ENCODE data around the gene KLK11.
"Not testable (repeated sequence)": the region's sequence is repeated elsewhere in the genome, so short reads cannot be mapped to it uniquely, and the experiment has no call there.

- TF ChIP-seq, protein P1, sequence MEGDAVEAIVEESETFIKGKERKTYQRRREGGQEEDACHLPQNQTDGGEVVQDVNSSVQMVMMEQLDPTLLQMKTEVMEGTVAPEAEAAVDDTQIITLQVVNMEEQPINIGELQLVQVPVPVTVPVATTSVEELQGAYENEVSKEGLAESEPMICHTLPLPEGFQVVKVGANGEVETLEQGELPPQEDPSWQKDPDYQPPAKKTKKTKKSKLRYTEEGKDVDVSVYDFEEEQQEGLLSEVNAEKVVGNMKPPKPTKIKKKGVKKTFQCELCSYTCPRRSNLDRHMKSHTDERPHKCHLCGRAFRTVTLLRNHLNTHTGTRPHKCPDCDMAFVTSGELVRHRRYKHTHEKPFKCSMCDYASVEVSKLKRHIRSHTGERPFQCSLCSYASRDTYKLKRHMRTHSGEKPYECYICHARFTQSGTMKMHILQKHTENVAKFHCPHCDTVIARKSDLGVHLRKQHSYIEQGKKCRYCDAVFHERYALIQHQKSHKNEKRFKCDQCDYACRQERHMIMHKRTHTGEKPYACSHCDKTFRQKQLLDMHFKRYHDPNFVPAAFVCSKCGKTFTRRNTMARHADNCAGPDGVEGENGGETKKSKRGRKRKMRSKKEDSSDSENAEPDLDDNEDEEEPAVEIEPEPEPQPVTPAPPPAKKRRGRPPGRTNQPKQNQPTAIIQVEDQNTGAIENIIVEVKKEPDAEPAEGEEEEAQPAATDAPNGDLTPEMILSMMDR (conservative IDR thresholded peaks at IDR 0.05 in 1 of 2, IDR thresholded peaks at IDR 0.05 in 1 of 2; ENCODE audit: extremely low read depth in 1 of 2, insufficient read depth in 1 of 2, low read depth in 1 of 2, low read length in 2 of 2), result not testable (repeated sequence)
- TF ChIP-seq EZH2 (IDR thresholded peaks at IDR 0.05; ENCODE audit: borderline replicate concordance, low read length), result not testable (repeated sequence)
These were observed 42.0 kb downstream of the KLK11 start for GRCh38 chr19:50984416-50984815.

Measured in mammary epithelial cell (primary cell).